OCI-LY3 (cell line): ENCODE results near the gene EGR4.

Experiments
- EZH2phosphoT487 ChIP-seq: fragments of 200-600 bp; shearing (Covaris generic); IDR thresholded peaks from 2 replicates; pipeline ENCODE4 v1.6.1; 2018; ENCODE audit warnings: antibody characterized with exemption, mixed run types, low read depth
- TF ChIP-seq, protein P1 (sequence below): fragments of 200-600, 300-600 bp; sonication (generic); IDR thresholded peaks from 2 replicates; pipeline ENCODE4 v1.5.1; 2014; ENCODE audit warnings: antibody characterized with exemption, low read length, low read depth

DNA sequence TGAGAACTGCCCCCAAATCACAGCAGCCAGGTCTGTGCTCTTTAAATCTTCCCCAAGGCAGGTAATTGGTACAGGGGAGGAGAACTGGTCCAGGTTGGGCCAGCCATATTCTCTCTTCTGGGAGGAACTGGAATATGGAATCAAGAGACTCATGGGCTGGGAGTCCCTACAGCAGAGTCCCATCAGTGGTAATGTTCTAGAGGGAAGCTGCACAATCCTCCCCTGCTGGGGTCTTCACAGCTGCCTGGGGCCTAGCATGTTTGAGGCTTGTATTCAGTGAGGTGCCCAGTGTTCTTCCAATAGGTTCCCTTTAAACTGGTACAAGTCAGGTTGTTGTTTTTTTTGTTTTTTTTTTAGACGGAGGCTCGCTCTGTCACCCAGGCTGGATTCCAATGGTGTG is 21.1 kb upstream of the EGR4 start:
- TF ChIP-seq, protein P1, sequence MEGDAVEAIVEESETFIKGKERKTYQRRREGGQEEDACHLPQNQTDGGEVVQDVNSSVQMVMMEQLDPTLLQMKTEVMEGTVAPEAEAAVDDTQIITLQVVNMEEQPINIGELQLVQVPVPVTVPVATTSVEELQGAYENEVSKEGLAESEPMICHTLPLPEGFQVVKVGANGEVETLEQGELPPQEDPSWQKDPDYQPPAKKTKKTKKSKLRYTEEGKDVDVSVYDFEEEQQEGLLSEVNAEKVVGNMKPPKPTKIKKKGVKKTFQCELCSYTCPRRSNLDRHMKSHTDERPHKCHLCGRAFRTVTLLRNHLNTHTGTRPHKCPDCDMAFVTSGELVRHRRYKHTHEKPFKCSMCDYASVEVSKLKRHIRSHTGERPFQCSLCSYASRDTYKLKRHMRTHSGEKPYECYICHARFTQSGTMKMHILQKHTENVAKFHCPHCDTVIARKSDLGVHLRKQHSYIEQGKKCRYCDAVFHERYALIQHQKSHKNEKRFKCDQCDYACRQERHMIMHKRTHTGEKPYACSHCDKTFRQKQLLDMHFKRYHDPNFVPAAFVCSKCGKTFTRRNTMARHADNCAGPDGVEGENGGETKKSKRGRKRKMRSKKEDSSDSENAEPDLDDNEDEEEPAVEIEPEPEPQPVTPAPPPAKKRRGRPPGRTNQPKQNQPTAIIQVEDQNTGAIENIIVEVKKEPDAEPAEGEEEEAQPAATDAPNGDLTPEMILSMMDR = no peak
- TF ChIP-seq EZH2phosphoT487 = no peak
